SU-DHL-6 (cell line): ENCODE results near the gene SPRY4.

Experiments
- H2AFZ ChIP-seq: fragments of 200-600 bp; sonication (generic); 2 replicates; pipeline ENCODE4 v1.6.1; 2014; ENCODE audit warnings: low read depth, mild to moderate bottlenecking, moderate library complexity, mixed read lengths, antibody characterized with exemption, low read length; ENCODE audit not compliant: severe bottlenecking
- H3F3A ChIP-seq: fragments of 200-600 bp; shearing (Covaris generic); 2 replicates; pipeline ENCODE4 v1.6.0; 2016; ENCODE audit warnings: antibody characterized with exemption, mild to moderate bottlenecking; ENCODE audit not compliant: insufficient read depth
- H3K27ac ChIP-seq: fragments of 200-600 bp; sonication (generic); 2 replicates; pipeline ENCODE4 v1.5.1; 2016; ENCODE audit warnings: low read depth, mild to moderate bottlenecking, low read length, moderate library complexity, mixed read lengths
- H3K27me3 ChIP-seq: fragments of 200-600 bp; sonication (generic), shearing (Covaris generic); 2 replicates; pipeline ENCODE4 v1.6.0; 2014; ENCODE audit warnings: mild to moderate bottlenecking, low read length
- H3K36me3 ChIP-seq: fragments of 200-600 bp; sonication (generic); 2 replicates; pipeline ENCODE4 v1.6.1; 2014; ENCODE audit warnings: mild to moderate bottlenecking, low read length, mixed read lengths
- H3K4me2 ChIP-seq: fragments of 300-600, 200-600 bp; shearing (Covaris generic), sonication (generic); 2 replicates; pipeline ENCODE4 v1.6.0; 2014; ENCODE audit warnings: low read length, low read depth, mild to moderate bottlenecking; ENCODE audit not compliant: poor library complexity, severe bottlenecking
- H3K4me3 ChIP-seq: fragments of 200-600 bp; sonication (generic); 2 replicates; pipeline ENCODE4 v1.5.1; 2014; ENCODE audit warnings: antibody characterized with exemption, low read length, mild to moderate bottlenecking, mixed read lengths; ENCODE audit not compliant: insufficient read depth, poor library complexity, severe bottlenecking
- H3K79me2 ChIP-seq: fragments of 200-600 bp; sonication (generic); 2 replicates; pipeline ENCODE4 v1.6.1; 2014; ENCODE audit warnings: mild to moderate bottlenecking, low read length, moderate library complexity; ENCODE audit not compliant: insufficient read depth
- H3K9ac ChIP-seq: fragments of 200-600 bp; sonication (generic); 2 replicates; pipeline ENCODE4 v1.7.0; 2014; ENCODE audit warnings: mild to moderate bottlenecking, low read length
- H3K9me2 ChIP-seq: fragments of 200-600 bp; sonication (generic); replicated peaks from 2 replicates; pipeline ENCODE4 v1.6.1; 2014; ENCODE audit warnings: low read length; ENCODE audit not compliant: insufficient read depth
- H3K9me3 ChIP-seq: fragments of 200-600 bp; sonication (generic); 2 replicates; pipeline ENCODE4 v1.6.1; 2014; ENCODE audit warnings: low read length, mixed read lengths; ENCODE audit not compliant: insufficient read depth
- H4K20me1 ChIP-seq: fragments of 200-600 bp; sonication (generic); 2 replicates; pipeline ENCODE4 v1.6.1; 2014; ENCODE audit warnings: low read depth, mild to moderate bottlenecking, antibody characterized with exemption, low read length, moderate library complexity, mixed read lengths
- CTCF ChIP-seq: fragments of 200-600 bp; sonication (generic); IDR thresholded peaks from one replicate; pipeline ENCODE4 v1.5.1; 2017; ENCODE audit warnings: antibody characterized with exemption, mild to moderate bottlenecking, low read length, moderate library complexity; ENCODE audit not compliant: insufficient read depth, poor library complexity, severe bottlenecking
- EZH2phosphoT487 ChIP-seq: fragments of 200-600 bp; sonication (generic), shearing (Covaris generic); conservative IDR thresholded peaks from 2 replicates; pipeline ENCODE4 v1.6.1; 2018; ENCODE audit warnings: mild to moderate bottlenecking, antibody characterized with exemption, low read length, moderate library complexity, mixed read lengths

SPRY4 gene

GRCh38 chr5:142343531-142343930 is 18.7 kb upstream of the SPRY4 start:
- no peak for TF ChIP-seq CTCF
- no peak for TF ChIP-seq EZH2phosphoT487
- Histone ChIP-seq H3K9me2 (no peaks in the 10 kb centered on the region), H3K36me3 (no peaks in the 10 kb centered on the region), H3K4me2 (no peak overlapping the region), H3K27me3 (no peaks in the 10 kb centered on the region), H4K20me1 (no peaks in the 10 kb centered on the region), H3K9ac (no peak overlapping the region), H3K9me3 (peaks cover 14% of the 10 kb centered on the region), H3F3A (no peaks in the 10 kb centered on the region), H2AFZ (no peak overlapping the region), H3K79me2 (no peaks in the 10 kb centered on the region), H3K4me3 (no peak overlapping the region), H3K27ac (no peak overlapping the region)

- Histone ChIP-seq H3K9me2 (no peaks in the 10 kb centered on the region), H3F3A (no peaks in the 10 kb centered on the region), H3K27ac (no peak overlapping the region), H3K36me3 (no peaks in the 10 kb centered on the region), H3K4me3 (no peak overlapping the region), H3K9ac (no peak overlapping the region), H3K27me3 (no peaks in the 10 kb centered on the region), H4K20me1 (no peaks in the 10 kb centered on the region), H3K9me3 (peaks cover 14% of the 10 kb centered on the region), H2AFZ (no peak overlapping the region), H3K79me2 (no peaks in the 10 kb centered on the region), H3K4me2 (no peak overlapping the region)
- TF ChIP-seq EZH2phosphoT487 (no peak), CTCF (no peak)
Measured at GRCh38 chr5:142342128-142342981, 17.5 kb upstream of the SPRY4 start.

GRCh38 chr5:142339781-142340180 is 15.0 kb upstream of the SPRY4 start:
- no peaks in the 10 kb centered on the region for H3K27me3 ChIP-seq
- no peaks in the 10 kb centered on the region for H3K79me2 ChIP-seq
- no peak overlapping the region for H3K4me3 ChIP-seq
- TF ChIP-seq EZH2phosphoT487 (no peak), CTCF (no peak)
- no peaks in the 10 kb centered on the region for H3K36me3 ChIP-seq
- peaks cover 5% of the 10 kb centered on the region for H3K9me3 ChIP-seq
- no peaks in the 10 kb centered on the region for H3F3A ChIP-seq
- H2AFZ ChIP-seq, result no peak overlapping the region
- no peaks in the 10 kb centered on the region for H3K9me2 ChIP-seq
- H4K20me1 ChIP-seq, result no peaks in the 10 kb centered on the region
- no peak overlapping the region for H3K4me2 ChIP-seq
- H3K27ac ChIP-seq, result no peak overlapping the region
- H3K9ac ChIP-seq, result no peak overlapping the region
